T47D (cell line): ENCODE results near the gene FYTTD1.
A peak's percentile ranks its signal among the peaks of the same experiment; 100 is the strongest.
"Not testable (repeated sequence)": the region's sequence is repeated elsewhere in the genome, so short reads cannot be mapped to it uniquely, and the experiment has no call there.

Experiments used
- DNase-seq, 2 experiments: peaks; one replicate each; pipeline versions ENCODE4 v3.0.0 to v3.0.0-alpha.2; 2011 to 2012; ENCODE audit warnings: low read depth in 1 of 2, low spot score in 1 of 2
- JUND ChIP-seq: IDR thresholded peaks from 2 replicates; pipeline ENCODE4 v1.6.1; 2012; ENCODE audit warnings: low read depth
- in situ Hi-C: cut with HindIII; loops from 2 replicates; pipeline ENCODE4 v1.10.0; 2016; ENCODE audit warnings: low sequenced_read_pairs, low pct_unique_long_range_greater_than_20kb

The FYTTD1 gene

GRCh38 chr3:197749601-197750395, at the start of gene FYTTD1:
FYTTD1 (plus strand) TSS chr3:197749883; CDS start chr3:197749972, 89 bp downstream.
- TF ChIP-seq JUND: no peak
- in situ Hi-C loops: no loop called here

GRCh38 chr3:197700095-197700494, 49.6 kb upstream of the FYTTD1 start:
- in situ Hi-C loops: no loop called here
- DNase-seq: no peak
- TF ChIP-seq JUND: no peak

More at GRCh38 chr3:197749601-197750395, at the start of gene FYTTD1:
- peak; percentile 99 to 100 for DNase-seq

- DNase-seq: no peak
- TF ChIP-seq JUND: no peak
- in situ Hi-C loops: no loop called here
These were observed 47.8 kb upstream of the FYTTD1 start for GRCh38 chr3:197701841-197702240.

- no peak for DNase-seq
- no peak for TF ChIP-seq JUND
- in situ Hi-C loops: no loop called here
These were observed 43.0 kb upstream of the FYTTD1 start for GRCh38 chr3:197706658-197707057.

- TF ChIP-seq JUND: no peak
- in situ Hi-C loops: no loop called here
- no peak for DNase-seq
These were observed 40.5 kb upstream of the FYTTD1 start for GRCh38 chr3:197709135-197709534.

GRCh38 chr3:197710965-197711364, 38.7 kb upstream of the FYTTD1 start:
- in situ Hi-C loops, DNase-seq: not testable (repeated sequence)

- peak in 1 of 2 experiments; percentile 78 for DNase-seq
- TF ChIP-seq JUND: peak; percentile 53; the same call in 1 of the 2 replicates
- in situ Hi-C loops: no loop called here
These were observed 37.5 kb upstream of the FYTTD1 start for GRCh38 chr3:197711973-197712707.

GRCh38 chr3:197713477-197713822, 36.2 kb upstream of the FYTTD1 start:
- no peak for DNase-seq
- in situ Hi-C loops: no loop called here
- no peak for TF ChIP-seq JUND

- in situ Hi-C loops: no loop called here
These were observed 35.4 kb upstream of the FYTTD1 start for GRCh38 chr3:197714251-197714650.

GRCh38 chr3:197718891-197719290, 30.8 kb upstream of the FYTTD1 start:
- peak in 1 of 2 experiments; percentile 61 for DNase-seq
- TF ChIP-seq JUND: no peak
- in situ Hi-C loops: no loop called here

More at GRCh38 chr3:197714251-197714650, 35.4 kb upstream of the FYTTD1 start:
- no peak for DNase-seq
- no peak for TF ChIP-seq JUND

GRCh38 chr3:197720694-197721093, 29.0 kb upstream of the FYTTD1 start:
- no peak for DNase-seq
- in situ Hi-C loops: no loop called here
- TF ChIP-seq JUND: no peak

GRCh38 chr3:197722734-197723133, 26.9 kb upstream of the FYTTD1 start:
- TF ChIP-seq JUND: no peak
- in situ Hi-C loops: no loop called here
- DNase-seq: no peak

GRCh38 chr3:197727878-197728277, 21.8 kb upstream of the FYTTD1 start:
- in situ Hi-C loops, DNase-seq: not testable (repeated sequence)
